HK-2 (cell line): ENCODE measurements around the gene DBNDD1.

Source experiments
- DNase-seq: peaks from one replicate; pipeline ENCODE4 v3.0.0-alpha.2; 2018; ENCODE audit not compliant: unreplicated experiment

DBNDD1 gene

GRCh38 chr16:89962754-89963498 is 56.3 kb downstream of the DBNDD1 start:
- DNase-seq: no peak

- no peak for DNase-seq
These were observed 57.3 kb downstream of the DBNDD1 start for GRCh38 chr16:89961920-89962319.

- no peak for DNase-seq
These were observed 58.3 kb downstream of the DBNDD1 start for GRCh38 chr16:89960966-89961365.

GRCh38 chr16:89958596-89958995 is 60.7 kb downstream of the DBNDD1 start:
- DNase-seq: no peak

- no peak for DNase-seq
These were observed 61.2 kb downstream of the DBNDD1 start for GRCh38 chr16:89958068-89958467.

- no peak for DNase-seq
These were observed 62.0 kb downstream of the DBNDD1 start for GRCh38 chr16:89957216-89957785.

GRCh38 chr16:89956505-89957215 is 62.6 kb downstream of the DBNDD1 start:
- no peak for DNase-seq

- DNase-seq: no peak
These were observed 64.1 kb downstream of the DBNDD1 start for GRCh38 chr16:89955001-89955685.
